SK-N-SH treated with all-trans-retinoic acid at 6 μM for 48 hours (cell line): ENCODE results near the gene FHOD3.

Experiments
- ATAC-seq: fragments of 200-7000 bp; cut with Tn5 transposase; 3 replicates; pipeline ENCODE4 v1.9.1; 2020; ENCODE audit warnings: mild to moderate bottlenecking, moderate library complexity
- CSDC2 ChIP-seq: fragments of 250-450 bp; sonication (Bioruptor Pico); IDR thresholded peaks from 2 replicates; pipeline ENCODE4 v1.5.0; 2020; ENCODE audit warnings: mild to moderate bottlenecking, moderate library complexity
- ESRRG ChIP-seq: fragments of 250-450 bp; sonication (Bioruptor Pico); IDR thresholded peaks from 2 replicates; pipeline ENCODE4 v1.6.1; 2021; ENCODE audit warnings: mild to moderate bottlenecking
- GLIS3 ChIP-seq: fragments of 250-450 bp; sonication (Bioruptor Pico); IDR thresholded peaks from 2 replicates; pipeline ENCODE4 v1.5.0; 2020; ENCODE audit warnings: mild to moderate bottlenecking, moderate library complexity
- ISL1 ChIP-seq: fragments of 250-450 bp; sonication (Bioruptor Pico); IDR thresholded peaks from 2 replicates; pipeline ENCODE4 v2.1.2; 2022; ENCODE audit warnings: mild to moderate bottlenecking, moderate library complexity
- OSR1 ChIP-seq: fragments of 250-450 bp; sonication (Bioruptor Pico); IDR thresholded peaks from 2 replicates; pipeline ENCODE4 v1.8.0; 2022; ENCODE audit warnings: moderate library complexity, mild to moderate bottlenecking, inconsistent platforms
- PPARA ChIP-seq: fragments of 250-450 bp; sonication (Bioruptor Pico); IDR thresholded peaks from 2 replicates; pipeline ENCODE4 v1.5.0; 2020; ENCODE audit warnings: mild to moderate bottlenecking, borderline replicate concordance
- RARB ChIP-seq: fragments of 250-450 bp; sonication (Bioruptor Pico); IDR thresholded peaks from 2 replicates; pipeline ENCODE4 v1.8.0; 2021; ENCODE audit warnings: mild to moderate bottlenecking, moderate library complexity
- SNAI2 ChIP-seq: fragments of 250-450 bp; sonication (Bioruptor Pico); IDR thresholded peaks from 2 replicates; pipeline ENCODE4 v1.5.0; 2020; ENCODE audit warnings: mild to moderate bottlenecking, moderate library complexity
- TCF4 ChIP-seq: fragments of 250-450 bp; sonication (Bioruptor Pico); IDR thresholded peaks from 2 replicates; pipeline ENCODE4 v1.8.0; 2021; ENCODE audit warnings: mild to moderate bottlenecking, moderate library complexity, borderline replicate concordance
- TOX ChIP-seq: fragments of 250-450 bp; sonication (Bioruptor Pico); IDR thresholded peaks from 2 replicates; pipeline ENCODE4 v1.8.0; 2021; ENCODE audit warnings: mild to moderate bottlenecking, moderate library complexity, borderline replicate concordance
- ZC3H10 ChIP-seq: fragments of 250-450 bp; sonication (Bioruptor Pico); IDR thresholded peaks from 2 replicates; pipeline ENCODE4 v1.5.1; 2021; ENCODE audit warnings: mild to moderate bottlenecking, moderate library complexity
- ZFP3 ChIP-seq: fragments of 250-450 bp; sonication (Bioruptor Pico); IDR thresholded peaks from 2 replicates; pipeline ENCODE4 v1.5.0; 2020; ENCODE audit warnings: mild to moderate bottlenecking, moderate library complexity
- ZFP30 ChIP-seq: fragments of 450-650 bp; formaldehyde crosslinking; IDR thresholded peaks from 2 replicates; pipeline ENCODE4 v1.5.0; 2022; ENCODE audit warnings: mild to moderate bottlenecking, moderate library complexity
- ZNF70 ChIP-seq: fragments of 450-650 bp; formaldehyde crosslinking; IDR thresholded peaks from 2 replicates; pipeline ENCODE4 v1.5.0; 2020; ENCODE audit warnings: mild to moderate bottlenecking, moderate library complexity
- ZNF8 ChIP-seq: fragments of 450-650 bp; formaldehyde crosslinking; IDR thresholded peaks from 2 replicates; pipeline ENCODE4 v1.5.0; 2020; ENCODE audit warnings: mild to moderate bottlenecking, moderate library complexity
- TF ChIP-seq, protein P1 (sequence below): fragments of 250-450 bp; sonication (Bioruptor Pico); IDR thresholded peaks from 2 replicates; pipeline ENCODE4 v1.8.0; 2020; ENCODE audit warnings: mild to moderate bottlenecking, moderate library complexity, borderline replicate concordance
- TF ChIP-seq, protein P2 (sequence below): fragments of 250-450 bp; sonication (Bioruptor Pico); IDR thresholded peaks from 2 replicates; pipeline ENCODE4 v1.5.1; 2020; ENCODE audit warnings: low read depth, mild to moderate bottlenecking, moderate library complexity
- TF ChIP-seq, protein P3 (sequence below): fragments of 250-450 bp; sonication (Bioruptor Pico); IDR thresholded peaks from 2 replicates; pipeline ENCODE4 v1.5.1; 2021; ENCODE audit warnings: mild to moderate bottlenecking, moderate library complexity
- TF ChIP-seq, protein P4 (sequence below): fragments of 250-450 bp; sonication (Bioruptor Pico); IDR thresholded peaks from 2 replicates; pipeline ENCODE4 v1.5.0; 2020; ENCODE audit warnings: mild to moderate bottlenecking, moderate library complexity
- TF ChIP-seq, protein P5 (sequence below): fragments of 250-450 bp; sonication (Bioruptor Pico); IDR thresholded peaks from 2 replicates; pipeline ENCODE4 v1.8.0; 2021; ENCODE audit warnings: low read depth, mild to moderate bottlenecking, moderate library complexity, borderline replicate concordance

FHOD3 gene

DNA sequence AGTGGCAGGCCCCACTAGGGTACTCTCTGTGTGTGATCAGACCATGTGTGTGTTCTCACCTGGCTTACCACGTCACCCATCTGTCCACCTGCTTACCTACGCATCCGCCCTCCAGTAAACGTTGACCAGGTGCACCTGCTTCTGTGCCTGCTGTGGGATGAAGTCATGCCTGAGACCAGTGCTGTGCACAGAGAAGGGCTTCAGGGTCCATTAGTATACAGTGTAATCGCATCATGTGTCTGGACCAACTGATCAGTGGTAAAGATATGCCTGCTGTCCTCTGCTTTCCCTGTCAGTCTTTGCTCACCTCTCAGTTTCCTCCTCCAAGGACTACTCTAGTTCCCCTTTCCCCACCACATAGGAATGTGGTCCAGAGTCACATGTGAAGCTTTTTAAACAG is 109.3 kb downstream of the FHOD3 start:
- ATAC-seq = peak; percentile 21; the same call in 1 of the 3 replicates
- peak; percentile 25; the same call in 1 of the 2 replicates for TF ChIP-seq TCF4 (CRISPR knock-in tag)
- TF ChIP-seq OSR1 (CRISPR knock-in tag) = no peak
- TF ChIP-seq, protein P1, sequence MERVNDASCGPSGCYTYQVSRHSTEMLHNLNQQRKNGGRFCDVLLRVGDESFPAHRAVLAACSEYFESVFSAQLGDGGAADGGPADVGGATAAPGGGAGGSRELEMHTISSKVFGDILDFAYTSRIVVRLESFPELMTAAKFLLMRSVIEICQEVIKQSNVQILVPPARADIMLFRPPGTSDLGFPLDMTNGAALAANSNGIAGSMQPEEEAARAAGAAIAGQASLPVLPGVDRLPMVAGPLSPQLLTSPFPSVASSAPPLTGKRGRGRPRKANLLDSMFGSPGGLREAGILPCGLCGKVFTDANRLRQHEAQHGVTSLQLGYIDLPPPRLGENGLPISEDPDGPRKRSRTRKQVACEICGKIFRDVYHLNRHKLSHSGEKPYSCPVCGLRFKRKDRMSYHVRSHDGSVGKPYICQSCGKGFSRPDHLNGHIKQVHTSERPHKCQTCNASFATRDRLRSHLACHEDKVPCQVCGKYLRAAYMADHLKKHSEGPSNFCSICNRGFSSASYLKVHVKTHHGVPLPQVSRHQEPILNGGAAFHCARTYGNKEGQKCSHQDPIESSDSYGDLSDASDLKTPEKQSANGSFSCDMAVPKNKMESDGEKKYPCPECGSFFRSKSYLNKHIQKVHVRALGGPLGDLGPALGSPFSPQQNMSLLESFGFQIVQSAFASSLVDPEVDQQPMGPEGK (CRISPR knock-in tag) = no peak

DNA sequence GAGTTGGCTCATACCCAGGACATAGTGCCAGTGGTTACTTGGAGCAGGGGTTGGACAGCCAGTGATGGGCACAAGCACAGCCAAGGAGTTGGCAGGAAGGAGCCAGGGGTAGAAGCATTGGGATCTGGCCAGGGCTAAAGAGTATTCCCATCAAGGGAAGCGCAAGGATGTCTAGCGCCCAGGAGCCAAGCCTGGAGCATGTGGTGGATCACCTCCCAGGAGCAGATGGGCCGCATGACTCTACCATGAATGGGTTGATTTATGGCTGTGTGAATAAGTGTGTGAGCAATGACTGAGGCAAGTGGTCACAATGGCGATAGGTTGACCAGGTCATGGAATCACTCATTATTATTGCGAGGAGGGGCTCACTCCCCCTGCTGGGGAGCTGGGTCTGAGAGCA is 111.1 kb downstream of the FHOD3 start:
- ATAC-seq = no peak
- TF ChIP-seq, protein P2, sequence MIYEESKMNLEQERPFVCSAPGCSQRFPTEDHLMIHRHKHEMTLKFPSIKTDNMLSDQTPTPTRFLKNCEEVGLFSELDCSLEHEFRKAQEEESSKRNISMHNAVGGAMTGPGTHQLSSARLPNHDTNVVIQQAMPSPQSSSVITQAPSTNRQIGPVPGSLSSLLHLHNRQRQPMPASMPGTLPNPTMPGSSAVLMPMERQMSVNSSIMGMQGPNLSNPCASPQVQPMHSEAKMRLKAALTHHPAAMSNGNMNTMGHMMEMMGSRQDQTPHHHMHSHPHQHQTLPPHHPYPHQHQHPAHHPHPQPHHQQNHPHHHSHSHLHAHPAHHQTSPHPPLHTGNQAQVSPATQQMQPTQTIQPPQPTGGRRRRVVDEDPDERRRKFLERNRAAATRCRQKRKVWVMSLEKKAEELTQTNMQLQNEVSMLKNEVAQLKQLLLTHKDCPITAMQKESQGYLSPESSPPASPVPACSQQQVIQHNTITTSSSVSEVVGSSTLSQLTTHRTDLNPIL (CRISPR knock-in tag) = no peak
- no peak for TF ChIP-seq ESRRG (CRISPR knock-in tag)
- TF ChIP-seq ZC3H10 (CRISPR knock-in tag) = no peak
- no peak for TF ChIP-seq OSR1 (CRISPR knock-in tag)
- no peak for TF ChIP-seq ZFP3 (CRISPR knock-in tag)
- no peak for TF ChIP-seq ZNF70 (CRISPR knock-in tag)
- TF ChIP-seq GLIS3 (CRISPR knock-in tag) = no peak
- TF ChIP-seq CSDC2 = no peak
- no peak for TF ChIP-seq ISL1 (CRISPR knock-in tag)
- TF ChIP-seq ZNF8 (CRISPR knock-in tag) = no peak
- TF ChIP-seq, protein P1 (CRISPR knock-in tag) = no peak
- TF ChIP-seq, protein P3, sequence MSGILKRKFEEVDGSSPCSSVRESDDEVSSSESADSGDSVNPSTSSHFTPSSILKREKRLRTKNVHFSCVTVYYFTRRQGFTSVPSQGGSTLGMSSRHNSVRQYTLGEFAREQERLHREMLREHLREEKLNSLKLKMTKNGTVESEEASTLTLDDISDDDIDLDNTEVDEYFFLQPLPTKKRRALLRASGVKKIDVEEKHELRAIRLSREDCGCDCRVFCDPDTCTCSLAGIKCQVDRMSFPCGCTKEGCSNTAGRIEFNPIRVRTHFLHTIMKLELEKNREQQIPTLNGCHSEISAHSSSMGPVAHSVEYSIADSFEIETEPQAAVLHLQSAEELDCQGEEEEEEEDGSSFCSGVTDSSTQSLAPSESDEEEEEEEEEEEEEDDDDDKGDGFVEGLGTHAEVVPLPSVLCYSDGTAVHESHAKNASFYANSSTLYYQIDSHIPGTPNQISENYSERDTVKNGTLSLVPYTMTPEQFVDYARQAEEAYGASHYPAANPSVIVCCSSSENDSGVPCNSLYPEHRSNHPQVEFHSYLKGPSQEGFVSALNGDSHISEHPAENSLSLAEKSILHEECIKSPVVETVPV (CRISPR knock-in tag) = no peak
- TF ChIP-seq, protein P4, sequence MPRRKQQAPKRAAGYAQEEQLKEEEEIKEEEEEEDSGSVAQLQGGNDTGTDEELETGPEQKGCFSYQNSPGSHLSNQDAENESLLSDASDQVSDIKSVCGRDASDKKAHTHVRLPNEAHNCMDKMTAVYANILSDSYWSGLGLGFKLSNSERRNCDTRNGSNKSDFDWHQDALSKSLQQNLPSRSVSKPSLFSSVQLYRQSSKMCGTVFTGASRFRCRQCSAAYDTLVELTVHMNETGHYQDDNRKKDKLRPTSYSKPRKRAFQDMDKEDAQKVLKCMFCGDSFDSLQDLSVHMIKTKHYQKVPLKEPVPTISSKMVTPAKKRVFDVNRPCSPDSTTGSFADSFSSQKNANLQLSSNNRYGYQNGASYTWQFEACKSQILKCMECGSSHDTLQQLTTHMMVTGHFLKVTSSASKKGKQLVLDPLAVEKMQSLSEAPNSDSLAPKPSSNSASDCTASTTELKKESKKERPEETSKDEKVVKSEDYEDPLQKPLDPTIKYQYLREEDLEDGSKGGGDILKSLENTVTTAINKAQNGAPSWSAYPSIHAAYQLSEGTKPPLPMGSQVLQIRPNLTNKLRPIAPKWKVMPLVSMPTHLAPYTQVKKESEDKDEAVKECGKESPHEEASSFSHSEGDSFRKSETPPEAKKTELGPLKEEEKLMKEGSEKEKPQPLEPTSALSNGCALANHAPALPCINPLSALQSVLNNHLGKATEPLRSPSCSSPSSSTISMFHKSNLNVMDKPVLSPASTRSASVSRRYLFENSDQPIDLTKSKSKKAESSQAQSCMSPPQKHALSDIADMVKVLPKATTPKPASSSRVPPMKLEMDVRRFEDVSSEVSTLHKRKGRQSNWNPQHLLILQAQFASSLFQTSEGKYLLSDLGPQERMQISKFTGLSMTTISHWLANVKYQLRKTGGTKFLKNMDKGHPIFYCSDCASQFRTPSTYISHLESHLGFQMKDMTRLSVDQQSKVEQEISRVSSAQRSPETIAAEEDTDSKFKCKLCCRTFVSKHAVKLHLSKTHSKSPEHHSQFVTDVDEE (CRISPR knock-in tag) = no peak
- no peak for TF ChIP-seq PPARA (CRISPR knock-in tag)
- no peak for TF ChIP-seq RARB (CRISPR knock-in tag)
- TF ChIP-seq TCF4 (CRISPR knock-in tag) = no peak
- TF ChIP-seq, all 23 proteins: peak for 0

DNA sequence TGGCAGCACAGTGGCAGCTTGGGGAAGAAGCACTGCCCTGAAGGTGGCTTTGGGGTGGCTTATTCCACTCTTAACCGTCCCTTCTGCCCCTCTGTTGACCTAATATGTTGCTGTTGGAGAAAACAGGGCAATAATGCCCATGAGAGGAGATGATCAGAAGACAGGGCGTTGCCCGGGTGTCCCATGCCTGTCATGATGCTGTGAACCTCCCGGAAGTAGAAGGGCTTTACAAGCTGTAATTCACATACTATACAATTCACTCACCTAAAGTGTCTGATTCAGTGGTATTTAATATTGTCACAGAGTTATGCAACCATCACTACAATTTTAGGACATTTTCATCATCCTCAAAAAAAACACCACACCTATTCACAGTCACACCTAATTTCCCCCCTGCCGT is 112.3 kb downstream of the FHOD3 start:
- no peak for ATAC-seq
- TF ChIP-seq ESRRG (CRISPR knock-in tag) (no peak), SNAI2 (no peak), ZFP30 (CRISPR knock-in tag) (no peak), TOX (CRISPR knock-in tag) (no peak), ZNF70 (CRISPR knock-in tag) (no peak), PPARA (CRISPR knock-in tag) (no peak), CSDC2 (no peak), ZC3H10 (CRISPR knock-in tag) (no peak)
- TF ChIP-seq, protein P5, sequence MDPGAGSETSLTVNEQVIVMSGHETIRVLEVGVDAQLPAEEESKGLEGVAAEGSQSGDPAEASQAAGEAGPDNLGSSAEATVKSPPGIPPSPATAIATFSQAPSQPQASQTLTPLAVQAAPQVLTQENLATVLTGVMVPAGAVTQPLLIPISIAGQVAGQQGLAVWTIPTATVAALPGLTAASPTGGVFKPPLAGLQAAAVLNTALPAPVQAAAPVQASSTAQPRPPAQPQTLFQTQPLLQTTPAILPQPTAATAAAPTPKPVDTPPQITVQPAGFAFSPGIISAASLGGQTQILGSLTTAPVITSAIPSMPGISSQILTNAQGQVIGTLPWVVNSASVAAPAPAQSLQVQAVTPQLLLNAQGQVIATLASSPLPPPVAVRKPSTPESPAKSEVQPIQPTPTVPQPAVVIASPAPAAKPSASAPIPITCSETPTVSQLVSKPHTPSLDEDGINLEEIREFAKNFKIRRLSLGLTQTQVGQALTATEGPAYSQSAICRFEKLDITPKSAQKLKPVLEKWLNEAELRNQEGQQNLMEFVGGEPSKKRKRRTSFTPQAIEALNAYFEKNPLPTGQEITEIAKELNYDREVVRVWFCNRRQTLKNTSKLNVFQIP (CRISPR knock-in tag) = no peak
- TF ChIP-seq, protein P1 (CRISPR knock-in tag) = no peak
